Measurements from ENCODE around the gene RPL28. TPM values are rescaled to one million over a fixed set of nuclear protein-coding genes. Genes with fewer than 3 reads are reported as not detected.

The RPL28 gene
- total RNA-seq, 2 donors from 2014 or later = 1,672 to 1,902 TPM

- no peak for DNase-seq
- Histone ChIP-seq H3K4me3 (ENCODE audit: low read length) (no peak overlapping the region), H3K9ac (ENCODE audit: extremely low read depth, low read length, poor library complexity, severe bottlenecking) (no peak overlapping the region), H3K9me3 (ENCODE audit: control insufficient read depth, low read length) (no peaks in the 10 kb centered on the region), H3K27me3 (ENCODE audit: control insufficient read depth, insufficient read depth, low read length, poor library complexity, severe bottlenecking) (peaks cover 100% of the 10 kb centered on the region), H3K27ac (ENCODE audit: low read depth, low read length) (no peak overlapping the region), H3K36me3 (ENCODE audit: control insufficient read depth, insufficient read depth, low read length) (no peaks in the 10 kb centered on the region), H3K4me1 (ENCODE audit: control insufficient read depth, insufficient read depth, low read length) (no peaks in the 10 kb centered on the region)
- Mint-ChIP-seq H3K27me3 (ENCODE audit: insufficient read depth) (peaks cover 34% of the 10 kb centered on the region), H3K36me3 (ENCODE audit: low read depth) (no peaks in the 10 kb centered on the region), H3K4me3 (no peak overlapping the region), H3K9me3 (peaks cover 3% of the 10 kb centered on the region), H3K27ac (no peak overlapping the region), H3K4me1 (peaks cover 7% of the 10 kb centered on the region)
- TF ChIP-seq CTCF (conservative IDR thresholded peaks at IDR 0.05) = no peak
- 23 to 45% methylated on average over 3 to 18 of the region's 18 CpGs for WGBS, 2 experiments (ENCODE audit: insufficient coverage in 1 of 2, insufficient read length in 1 of 2)
Observed at GRCh38 chr19:55443824-55444480, 58.2 kb downstream of the RPL28 start.

- H3K4me3 ChIP-seq (ENCODE audit: low read length) = no peak overlapping the region
- H3K4me1 ChIP-seq (ENCODE audit: control insufficient read depth, insufficient read depth, low read length) = no peaks in the 10 kb centered on the region
- Mint-ChIP-seq H3K9me3 (peaks cover 3% of the 10 kb centered on the region), H3K27me3 (ENCODE audit: insufficient read depth) (peaks cover 27% of the 10 kb centered on the region), H3K27ac (no peak overlapping the region), H3K36me3 (ENCODE audit: low read depth) (no peaks in the 10 kb centered on the region), H3K4me3 (no peak overlapping the region), H3K4me1 (peaks cover 7% of the 10 kb centered on the region)
- no peak overlapping the region for H3K27ac ChIP-seq (ENCODE audit: low read depth, low read length)
- TF ChIP-seq CTCF (conservative IDR thresholded peaks at IDR 0.05) = no peak
- no peak for DNase-seq
- peaks cover 100% of the 10 kb centered on the region for H3K27me3 ChIP-seq (ENCODE audit: control insufficient read depth, insufficient read depth, low read length, poor library complexity, severe bottlenecking)
- WGBS, 2 experiments (ENCODE audit: insufficient coverage in 1 of 2, insufficient read length in 1 of 2) = 52 to 54% methylated on average over 8 to 11 of the region's 11 CpGs
- no peak overlapping the region for H3K9ac ChIP-seq (ENCODE audit: extremely low read depth, low read length, poor library complexity, severe bottlenecking)
- H3K9me3 ChIP-seq (ENCODE audit: control insufficient read depth, low read length) = no peaks in the 10 kb centered on the region
- no peaks in the 10 kb centered on the region for H3K36me3 ChIP-seq (ENCODE audit: control insufficient read depth, insufficient read depth, low read length)
Observed at GRCh38 chr19:55444646-55445045, 58.9 kb downstream of the RPL28 start.

- Histone ChIP-seq H3K4me1 (ENCODE audit: control insufficient read depth, insufficient read depth, low read length) (no peaks in the 10 kb centered on the region), H3K9me3 (ENCODE audit: control insufficient read depth, low read length) (no peaks in the 10 kb centered on the region), H3K9ac (ENCODE audit: extremely low read depth, low read length, poor library complexity, severe bottlenecking) (no peak overlapping the region), H3K27me3 (ENCODE audit: control insufficient read depth, insufficient read depth, low read length, poor library complexity, severe bottlenecking) (peaks cover 100% of the 10 kb centered on the region), H3K36me3 (ENCODE audit: control insufficient read depth, insufficient read depth, low read length) (no peaks in the 10 kb centered on the region), H3K4me3 (ENCODE audit: low read length) (no peak overlapping the region), H3K27ac (ENCODE audit: low read depth, low read length) (no peak overlapping the region)
- no peaks in the 10 kb centered on the region for H3K9me3 Mint-ChIP-seq
- TF ChIP-seq CTCF (conservative IDR thresholded peaks at IDR 0.05) = no peak
- no peak overlapping the region for H3K4me3 Mint-ChIP-seq
- no peak overlapping the region for H3K27ac Mint-ChIP-seq
- no peak for DNase-seq
- peaks cover 21% of the 10 kb centered on the region for H3K27me3 Mint-ChIP-seq (ENCODE audit: insufficient read depth)
- H3K36me3 Mint-ChIP-seq (ENCODE audit: low read depth) = no peaks in the 10 kb centered on the region
- WGBS, 2 experiments (ENCODE audit: insufficient coverage in 1 of 2, insufficient read length in 1 of 2) = 80 to 90% methylated on average over 4 to 8 of the region's 8 CpGs
- H3K4me1 Mint-ChIP-seq = peaks cover 4% of the 10 kb centered on the region
Observed at GRCh38 chr19:55446060-55446459, 60.3 kb downstream of the RPL28 start.
